GM19193 (cell line): Measurements from ENCODE around the gene HECTD2.

Experiments used
- POLR2A ChIP-seq: IDR thresholded peaks from 4 replicates; pipeline ENCODE4 v1.6.1; 2011; ENCODE audit not compliant: insufficient read depth, insufficient read length; ENCODE audit errors: extremely low read depth

The HECTD2 gene

GRCh38 chr10:91409069-91409868, 875 bp upstream of the HECTD2 start:
- TF ChIP-seq POLR2A, result no peak

GRCh38 chr10:91410638-91411371, 661 bp downstream of the HECTD2 start:
- TF ChIP-seq POLR2A, result no peak

- no peak for TF ChIP-seq POLR2A
Measured at GRCh38 chr10:91411621-91412020, 1.5 kb downstream of the HECTD2 start.

GRCh38 chr10:91412354-91413087, 2.4 kb downstream of the HECTD2 start:
- no peak for TF ChIP-seq POLR2A

GRCh38 chr10:91415816-91416215, 5.7 kb downstream of the HECTD2 start:
- no peak for TF ChIP-seq POLR2A

- no peak for TF ChIP-seq POLR2A
Measured at GRCh38 chr10:91416339-91416855, 6.3 kb downstream of the HECTD2 start.

GRCh38 chr10:91418416-91418815, 8.3 kb downstream of the HECTD2 start:
- no peak for TF ChIP-seq POLR2A

- TF ChIP-seq POLR2A, result no peak
Measured at GRCh38 chr10:91420868-91421267, 10.7 kb downstream of the HECTD2 start.

GRCh38 chr10:91422915-91423314, 12.8 kb downstream of the HECTD2 start:
- TF ChIP-seq POLR2A, result no peak

- TF ChIP-seq POLR2A, result no peak
Measured at GRCh38 chr10:91424016-91424415, 13.9 kb downstream of the HECTD2 start.

- no peak for TF ChIP-seq POLR2A
Measured at GRCh38 chr10:91432175-91432574, 22.0 kb downstream of the HECTD2 start.

GRCh38 chr10:91433620-91434019, 23.5 kb downstream of the HECTD2 start:
- no peak for TF ChIP-seq POLR2A

GRCh38 chr10:91434041-91434440, 23.9 kb downstream of the HECTD2 start:
- TF ChIP-seq POLR2A, result no peak

- no peak for TF ChIP-seq POLR2A
Measured at GRCh38 chr10:91435241-91435640, 25.1 kb downstream of the HECTD2 start.

GRCh38 chr10:91444211-91445182, 34.4 kb downstream of the HECTD2 start:
- no peak for TF ChIP-seq POLR2A

- TF ChIP-seq POLR2A, result no peak
Measured at GRCh38 chr10:91452063-91452462, 41.9 kb downstream of the HECTD2 start.
